ENCODE data around the gene SPRY4. TPM values are rescaled to one million over a fixed set of nuclear protein-coding genes. Genes with fewer than 3 reads are reported as not detected.
"Not testable (repeated sequence)": the region's sequence is repeated elsewhere in the genome, so short reads cannot be mapped to it uniquely, and the experiment has no call there.

SPRY4 gene
- total RNA-seq (8.6 TPM), polyA plus RNA-seq (11.6 TPM)

- H3K4me3 ChIP-seq (ENCODE audit: low read depth, low read length), result peak within 1 kb of the TSS; percentile 51
- no peaks in the 10 kb centered on the region for H3K4me1 ChIP-seq (ENCODE audit: insufficient read depth)
- no peaks in the 10 kb centered on the region for H3K36me3 ChIP-seq (ENCODE audit: insufficient read depth)
- H3K27ac ChIP-seq (ENCODE audit: low read depth), result peak within 1 kb of the TSS; percentile 88
- peak; percentile 97 for DNase-seq (ENCODE audit: extremely low spot score)
- WGBS, result under 1% methylated on average over 54 of the region's 54 CpGs
Observed at GRCh38 chr5:142324871-142325724, at the start of gene SPRY4. TSS of gene SPRY4 (minus strand) at chr5:142325021. CDS start at chr5:142315108, 9,913 bp downstream.

- 91% methylated on average over 2 of the region's 2 CpGs for WGBS
- Histone ChIP-seq H3K36me3 (ENCODE audit: insufficient read depth) (no peaks in the 10 kb centered on the region), H3K4me3 (ENCODE audit: low read depth, low read length) (no peak overlapping the region), H3K4me1 (ENCODE audit: insufficient read depth) (no peaks in the 10 kb centered on the region), H3K27ac (ENCODE audit: low read depth) (no peak overlapping the region)
- DNase-seq (ENCODE audit: extremely low spot score), result no peak
Observed at GRCh38 chr5:142368529-142368928, 43.7 kb upstream of the SPRY4 start.

GRCh38 chr5:142366007-142366406 lies 41.2 kb upstream of the SPRY4 start:
- Histone ChIP-seq H3K27ac (ENCODE audit: low read depth) (no peak overlapping the region), H3K4me1 (ENCODE audit: insufficient read depth) (no peaks in the 10 kb centered on the region), H3K4me3 (ENCODE audit: low read depth, low read length) (no peak overlapping the region), H3K36me3 (ENCODE audit: insufficient read depth) (no peaks in the 10 kb centered on the region)
- no peak for DNase-seq (ENCODE audit: extremely low spot score)
- WGBS, result 95% methylated on average over 4 of the region's 4 CpGs

GRCh38 chr5:142364251-142365145 lies 39.7 kb upstream of the SPRY4 start:
- no peak for DNase-seq (ENCODE audit: extremely low spot score)
- no peak overlapping the region for H3K27ac ChIP-seq (ENCODE audit: low read depth)
- no peak overlapping the region for H3K4me3 ChIP-seq (ENCODE audit: low read depth, low read length)
- no peaks in the 10 kb centered on the region for H3K36me3 ChIP-seq (ENCODE audit: insufficient read depth)
- H3K4me1 ChIP-seq (ENCODE audit: insufficient read depth), result peaks cover 2% of the 10 kb centered on the region
- WGBS, result 72% methylated on average over 23 of the region's 23 CpGs

- WGBS, result 95% methylated on average over 5 of the region's 5 CpGs
- Histone ChIP-seq H3K4me1 (ENCODE audit: insufficient read depth) (peaks cover 2% of the 10 kb centered on the region), H3K36me3 (ENCODE audit: insufficient read depth) (no peaks in the 10 kb centered on the region), H3K4me3 (ENCODE audit: low read depth, low read length) (no peak overlapping the region), H3K27ac (ENCODE audit: low read depth) (no peak overlapping the region)
- no peak for DNase-seq (ENCODE audit: extremely low spot score)
Observed at GRCh38 chr5:142363619-142363963, 38.8 kb upstream of the SPRY4 start.

- DNase-seq (ENCODE audit: extremely low spot score); H3K36me3 ChIP-seq (ENCODE audit: insufficient read depth); H3K4me1 ChIP-seq (ENCODE audit: insufficient read depth); H3K27ac ChIP-seq (ENCODE audit: low read depth); H3K4me3 ChIP-seq (ENCODE audit: low read depth, low read length): not testable (repeated sequence)
- 88% methylated on average over 11 of the region's 11 CpGs for WGBS
Observed at GRCh38 chr5:142362193-142362592, 37.4 kb upstream of the SPRY4 start.

GRCh38 chr5:142360607-142361120 lies 35.8 kb upstream of the SPRY4 start:
- Histone ChIP-seq H3K4me1 (ENCODE audit: insufficient read depth) (peaks cover 2% of the 10 kb centered on the region), H3K36me3 (ENCODE audit: insufficient read depth) (no peaks in the 10 kb centered on the region), H3K4me3 (ENCODE audit: low read depth, low read length) (no peak overlapping the region), H3K27ac (ENCODE audit: low read depth) (no peak overlapping the region)
- no peak for DNase-seq (ENCODE audit: extremely low spot score)
- WGBS, result 63% methylated on average over 12 of the region's 12 CpGs

GRCh38 chr5:142360051-142360498 lies 35.3 kb upstream of the SPRY4 start:
- Histone ChIP-seq H3K27ac (ENCODE audit: low read depth) (no peak overlapping the region), H3K4me3 (ENCODE audit: low read depth, low read length) (no peak overlapping the region), H3K4me1 (ENCODE audit: insufficient read depth) (peaks cover 2% of the 10 kb centered on the region), H3K36me3 (ENCODE audit: insufficient read depth) (no peaks in the 10 kb centered on the region)
- no peak for DNase-seq (ENCODE audit: extremely low spot score)
- 95% methylated on average over 1 of the region's 1 CpG for WGBS

- H3K4me1 ChIP-seq (ENCODE audit: insufficient read depth), result peaks cover 2% of the 10 kb centered on the region
- 97% methylated on average over 5 of the region's 5 CpGs for WGBS
- H3K27ac ChIP-seq (ENCODE audit: low read depth), result no peak overlapping the region
- H3K4me3 ChIP-seq (ENCODE audit: low read depth, low read length), result no peak overlapping the region
- no peak for DNase-seq (ENCODE audit: extremely low spot score)
- H3K36me3 ChIP-seq (ENCODE audit: insufficient read depth), result no peaks in the 10 kb centered on the region
Observed at GRCh38 chr5:142358648-142359047, 33.8 kb upstream of the SPRY4 start.

- Histone ChIP-seq H3K27ac (ENCODE audit: low read depth) (no peak overlapping the region), H3K4me1 (ENCODE audit: insufficient read depth) (peaks cover 2% of the 10 kb centered on the region), H3K36me3 (ENCODE audit: insufficient read depth) (no peaks in the 10 kb centered on the region), H3K4me3 (ENCODE audit: low read depth, low read length) (no peak overlapping the region)
- 86% methylated on average over 5 of the region's 5 CpGs for WGBS
- no peak for DNase-seq (ENCODE audit: extremely low spot score)
Observed at GRCh38 chr5:142358121-142358520, 33.3 kb upstream of the SPRY4 start.

GRCh38 chr5:142357469-142358090 lies 32.8 kb upstream of the SPRY4 start:
- Histone ChIP-seq H3K4me3 (ENCODE audit: low read depth, low read length) (peak overlapping the region; percentile 62), H3K4me1 (ENCODE audit: insufficient read depth) (peaks cover 2% of the 10 kb centered on the region), H3K27ac (ENCODE audit: low read depth) (peak overlapping the region; percentile 99), H3K36me3 (ENCODE audit: insufficient read depth) (no peaks in the 10 kb centered on the region)
- 27% methylated on average over 14 of the region's 14 CpGs for WGBS
- DNase-seq (ENCODE audit: extremely low spot score), result no peak

GRCh38 chr5:142356716-142357468 lies 32.1 kb upstream of the SPRY4 start:
- Histone ChIP-seq H3K4me3 (ENCODE audit: low read depth, low read length) (peak overlapping the region; percentile 62), H3K36me3 (ENCODE audit: insufficient read depth) (no peaks in the 10 kb centered on the region), H3K4me1 (ENCODE audit: insufficient read depth) (peaks cover 2% of the 10 kb centered on the region), H3K27ac (ENCODE audit: low read depth) (peak overlapping the region; percentile 99)
- peak; percentile 81 for DNase-seq (ENCODE audit: extremely low spot score)
- 1% methylated on average over 82 of the region's 82 CpGs for WGBS

- H3K27ac ChIP-seq (ENCODE audit: low read depth), result peak overlapping the region; percentile 99
- H3K4me3 ChIP-seq (ENCODE audit: low read depth, low read length), result peak overlapping the region; percentile 62
- H3K36me3 ChIP-seq (ENCODE audit: insufficient read depth), result no peaks in the 10 kb centered on the region
- WGBS, result 7% methylated on average over 14 of the region's 14 CpGs
- H3K4me1 ChIP-seq (ENCODE audit: insufficient read depth), result peaks cover 2% of the 10 kb centered on the region
- peak; percentile 31 for DNase-seq (ENCODE audit: extremely low spot score)
Observed at GRCh38 chr5:142356349-142356715, 31.5 kb upstream of the SPRY4 start.
